Stimulated activated CD4-positive, alpha-beta T cell treated with anti-CD3 and anti-CD28 coated beads, Interleukin-1b, Interleukin-23, amount 100 ng/mL, for 1 hour (primary cell): ENCODE measurements around the gene C1orf174.
"Not testable (repeated sequence)": the region's sequence is repeated elsewhere in the genome, so short reads cannot be mapped to it uniquely, and the experiment has no call there.

Source experiments
- DNase-seq, 2 donors: peaks; one replicate each; pipeline ENCODE4 v3.0.0-alpha.2; 2020; ENCODE audit warnings: low read depth in 2 of 2

The C1orf174 gene

GRCh38 chr1:3925762-3926161, 25.7 kb upstream of the C1orf174 start:
- no peak for DNase-seq

GRCh38 chr1:3925256-3925655, 25.2 kb upstream of the C1orf174 start:
- DNase-seq: no peak

GRCh38 chr1:3924825-3925220, 24.8 kb upstream of the C1orf174 start:
- DNase-seq: no peak

GRCh38 chr1:3924186-3924824, 24.2 kb upstream of the C1orf174 start:
- DNase-seq: no peak

- DNase-seq: no peak
Measured at GRCh38 chr1:3923378-3924185, 23.5 kb upstream of the C1orf174 start.

GRCh38 chr1:3922851-3923250, 22.8 kb upstream of the C1orf174 start:
- no peak for DNase-seq

- DNase-seq: no peak
Measured at GRCh38 chr1:3922201-3922725, 22.2 kb upstream of the C1orf174 start.

GRCh38 chr1:3921765-3922164, 21.7 kb upstream of the C1orf174 start:
- DNase-seq: no peak

- DNase-seq: no peak
Measured at GRCh38 chr1:3919706-3920105, 19.6 kb upstream of the C1orf174 start.

- no peak for DNase-seq
Measured at GRCh38 chr1:3918966-3919611, 19.0 kb upstream of the C1orf174 start.

GRCh38 chr1:3918359-3918758, 18.3 kb upstream of the C1orf174 start:
- not testable (repeated sequence) for DNase-seq

GRCh38 chr1:3917761-3918160, 17.7 kb upstream of the C1orf174 start:
- no peak for DNase-seq

GRCh38 chr1:3915551-3916121, 15.6 kb upstream of the C1orf174 start:
- DNase-seq: no peak

- DNase-seq: no peak
Measured at GRCh38 chr1:3914911-3915310, 14.8 kb upstream of the C1orf174 start.

GRCh38 chr1:3914331-3914851, 14.3 kb upstream of the C1orf174 start:
- DNase-seq: no peak

GRCh38 chr1:3912809-3913685, 13.0 kb upstream of the C1orf174 start:
- DNase-seq: no peak

- DNase-seq: no peak
Measured at GRCh38 chr1:3911981-3912808, 12.1 kb upstream of the C1orf174 start.

GRCh38 chr1:3910857-3911845, 11.1 kb upstream of the C1orf174 start:
- peak; percentile 52 to 70 for DNase-seq
